GM19463 (cell line): ENCODE measurements around the gene C1orf198.
A peak's percentile ranks its signal among the peaks of the same experiment; 100 is the strongest.

Source experiments
- ATAC-seq: cut with Tn5 transposase; IDR thresholded peaks from one replicate; pipeline ENCODE4 v1.9.1; 2021; ENCODE audit warnings: mild to moderate bottlenecking, moderate library complexity; ENCODE audit not compliant: unreplicated experiment

C1orf198 gene

GRCh38 chr1:230894032-230894431, 25.7 kb upstream of the C1orf198 start:
- no peak for ATAC-seq

- no peak for ATAC-seq
Measured at GRCh38 chr1:230892018-230892491, 23.7 kb upstream of the C1orf198 start.

GRCh38 chr1:230891413-230891812, 23.1 kb upstream of the C1orf198 start:
- no peak for ATAC-seq

DNA sequence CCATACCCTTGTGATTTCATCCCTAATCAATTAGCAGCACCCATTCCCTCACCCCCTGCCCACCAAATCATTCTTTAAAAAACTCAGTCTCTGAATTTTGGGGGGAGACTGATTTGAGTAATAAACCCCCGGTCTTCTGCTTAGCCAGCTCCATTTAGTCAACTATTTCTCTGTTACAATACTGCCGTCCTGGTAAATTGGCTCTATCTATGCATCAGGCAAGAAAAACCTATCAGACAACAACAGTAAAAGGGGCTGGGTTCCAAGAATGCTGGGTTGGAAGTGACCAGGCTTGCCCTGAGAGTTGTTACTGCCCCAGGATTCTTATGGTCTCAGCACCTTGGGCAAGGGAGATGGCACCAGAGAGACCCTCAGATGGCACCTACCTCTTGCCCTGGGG, 16.3 kb upstream of the C1orf198 start:
- no peak for ATAC-seq

DNA sequence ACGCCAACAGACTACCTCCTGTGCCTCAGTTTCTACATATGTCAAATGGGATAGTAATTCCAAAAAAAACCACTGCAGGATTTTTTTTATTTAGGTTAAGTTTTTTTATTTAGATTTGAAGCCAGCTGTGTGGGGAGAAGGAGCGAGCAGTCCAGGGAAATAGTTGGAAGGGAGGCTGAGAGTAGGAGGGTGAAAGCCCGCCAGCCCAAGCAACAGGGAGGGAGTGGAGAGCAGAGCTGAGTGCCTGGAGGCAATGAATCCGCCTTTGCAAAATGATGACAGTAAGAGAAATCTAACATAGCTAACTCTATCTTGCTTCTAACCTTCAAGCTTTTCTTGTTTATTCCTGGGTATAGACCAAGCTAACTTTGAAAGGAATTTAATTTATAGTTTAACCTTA, 15.6 kb upstream of the C1orf198 start:
- ATAC-seq: no peak

- ATAC-seq: no peak
Measured at GRCh38 chr1:230879778-230880177, 11.5 kb upstream of the C1orf198 start.

DNA sequence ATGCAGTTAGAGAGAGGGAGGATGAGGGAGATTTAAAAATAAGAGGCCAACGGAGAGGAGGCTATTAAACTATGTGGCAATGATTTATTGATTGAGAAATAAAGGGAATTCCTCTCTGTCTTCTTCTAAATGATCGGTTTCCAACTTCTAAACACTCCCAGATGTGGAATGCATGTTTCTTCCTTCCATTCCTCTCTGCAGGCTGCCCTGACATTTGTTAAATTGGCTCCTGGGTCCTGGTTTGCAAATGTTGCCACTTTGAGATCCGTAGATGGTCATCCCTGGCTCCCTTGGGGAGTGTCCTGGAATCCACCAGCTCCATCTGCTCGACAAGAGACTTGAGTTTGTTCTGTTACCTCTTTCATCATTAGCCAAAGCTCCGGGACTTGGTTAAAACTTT, 10.3 kb upstream of the C1orf198 start:
- no peak for ATAC-seq

DNA sequence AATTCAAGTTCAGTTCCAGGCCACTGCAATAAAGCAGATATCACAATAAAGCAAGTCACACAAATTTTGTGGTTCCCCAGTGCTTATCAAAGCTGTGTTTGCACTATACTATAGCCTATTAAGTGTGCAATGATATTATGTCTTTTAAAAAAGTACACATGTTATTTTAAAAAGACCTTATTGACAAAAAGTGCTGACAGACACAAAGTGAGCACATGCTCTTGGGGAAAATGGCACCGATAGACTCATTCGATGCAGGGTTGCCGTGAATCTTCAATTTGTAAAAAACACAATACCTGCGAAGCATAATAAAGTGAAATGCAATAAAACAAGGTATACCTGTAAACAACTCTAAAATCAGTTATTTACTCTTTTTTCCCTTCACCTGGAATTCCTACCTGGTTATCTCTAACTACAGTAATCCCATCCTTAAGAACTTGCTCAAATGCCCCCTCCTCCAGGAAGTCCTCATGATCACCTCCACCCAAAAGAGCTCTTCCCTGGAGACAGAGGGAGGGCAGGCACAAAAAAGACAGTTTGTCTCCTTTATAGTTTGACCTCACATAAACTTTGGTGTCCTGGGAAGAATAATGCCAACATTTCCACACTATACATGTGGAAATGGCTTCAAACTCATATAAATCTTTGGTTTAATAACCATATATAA, 9.7 kb upstream of the C1orf198 start:
- ATAC-seq: no peak

GRCh38 chr1:230877146-230877923, 9.0 kb upstream of the C1orf198 start:
- no peak for ATAC-seq

DNA sequence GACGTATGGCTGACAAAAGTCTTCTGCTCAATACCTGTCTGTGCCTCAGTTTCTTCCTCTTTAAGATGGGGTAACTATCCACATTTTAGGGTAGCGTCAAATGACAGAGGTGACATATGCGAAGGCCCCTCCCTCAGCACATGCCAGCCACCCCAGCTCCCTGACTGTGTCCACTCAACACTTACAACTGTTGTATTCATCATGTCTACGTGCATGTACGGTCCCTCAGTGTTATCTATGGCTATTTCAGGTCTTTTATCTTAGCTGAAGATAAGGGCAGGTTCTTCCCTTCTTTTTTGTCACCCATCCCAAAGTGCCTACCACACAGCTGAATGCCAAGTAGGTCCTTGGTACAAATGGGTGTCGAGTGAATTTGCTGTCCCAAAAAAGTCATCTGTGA, 8.3 kb upstream of the C1orf198 start:
- no peak for ATAC-seq

- no peak for ATAC-seq
Measured at GRCh38 chr1:230875370-230875769, 7.0 kb upstream of the C1orf198 start.

GRCh38 chr1:230870916-230871315, 2.6 kb upstream of the C1orf198 start:
- ATAC-seq: no peak

DNA sequence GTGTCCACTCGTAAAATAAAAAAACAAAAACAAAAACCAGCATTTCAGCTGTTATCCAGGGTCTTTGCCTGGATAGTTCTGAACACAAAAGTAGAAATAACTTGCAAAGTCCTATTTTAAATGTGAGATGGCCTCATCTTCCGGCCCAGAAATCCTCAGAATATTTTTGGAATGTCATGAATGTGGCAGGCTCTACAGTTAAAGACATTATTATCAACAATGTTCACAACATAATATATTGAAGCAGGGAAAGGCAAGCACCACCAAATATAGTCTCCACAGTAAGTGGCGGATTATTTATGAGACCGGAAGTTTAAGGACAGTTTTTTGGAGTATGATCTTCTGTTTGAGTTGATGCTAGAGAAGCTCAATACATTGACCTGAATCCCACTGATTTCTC, 1.2 kb upstream of the C1orf198 start:
- no peak for ATAC-seq

DNA sequence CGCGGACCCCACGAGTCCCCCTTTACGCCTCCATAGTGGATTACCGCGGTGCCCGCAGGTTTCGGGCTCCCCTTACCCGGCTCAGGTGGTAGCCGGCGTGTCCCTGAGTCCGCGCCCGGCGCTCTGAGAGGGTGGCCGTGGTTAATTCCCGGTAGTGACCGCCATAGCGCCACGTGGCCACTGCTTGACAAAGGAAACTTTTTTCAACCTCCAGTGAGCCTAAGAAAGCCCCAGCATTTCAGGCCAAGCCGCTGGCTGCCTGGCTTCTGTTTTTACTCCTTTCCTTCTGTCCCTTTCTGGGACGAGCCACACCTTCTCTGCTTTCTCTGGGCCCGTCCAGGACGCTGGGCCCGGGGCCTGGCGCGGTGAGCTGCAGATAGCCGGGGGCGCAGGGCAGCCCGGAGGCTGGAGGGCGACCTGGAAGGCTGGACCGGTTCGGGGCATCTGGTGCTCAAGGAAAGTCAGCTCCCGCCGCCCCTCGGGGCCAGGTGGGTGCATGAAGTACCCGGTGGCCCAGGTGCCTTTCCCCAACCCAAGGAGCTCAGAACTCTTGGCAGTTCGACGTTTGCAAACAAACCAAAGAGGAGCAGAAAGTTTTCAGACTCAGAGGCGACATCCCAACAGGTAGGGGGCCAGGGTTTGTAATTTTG, 540 bp upstream of the C1orf198 start:
- ATAC-seq: peak; percentile 42

GRCh38 chr1:230867101-230867902, 1.0 kb downstream of the C1orf198 start:
- no peak for ATAC-seq

GRCh38 chr1:230866171-230867070, 1.9 kb downstream of the C1orf198 start:
- no peak for ATAC-seq

- no peak for ATAC-seq
Measured at GRCh38 chr1:230865062-230865817, 3.1 kb downstream of the C1orf198 start.

GRCh38 chr1:230864441-230864840, 3.9 kb downstream of the C1orf198 start:
- no peak for ATAC-seq

- no peak for ATAC-seq
Measured at GRCh38 chr1:230863449-230863848, 4.9 kb downstream of the C1orf198 start.
